IMR-90 (cell line): Measurements from ENCODE around the gene PLSCR5. TPM values are rescaled to one million over a fixed set of nuclear protein-coding genes. Genes with fewer than 3 reads are reported as not detected.

Experiments used
- ATAC-seq: fragments of 200-7000 bp; cut with Tn5 transposase; 2 replicates; pipeline ENCODE4 v1.9.1; 2020; ENCODE audit warnings: low read depth, mild to moderate bottlenecking, moderate library complexity
- BruUV-seq: library from RNA; stranded (reverse); fragments of 400-500 nt; replicated peaks from 2 replicates; lab custom pipeline; 2021; lab: Mats Ljungman, UMichigan
- CTCF ChIA-PET: fragments of 300-600 bp; formaldehyde crosslinking; extraction: SDS; loops from one replicate; lab custom pipeline; 2021; ENCODE audit warnings: antibody characterized with exemption; lab: Yijun Ruan, JAX
- POLR2A ChIA-PET: fragments of 300-600 bp; sonication (Branson Sonifier 250); formaldehyde crosslinking; loops from one replicate; lab custom pipeline; 2022; ENCODE audit warnings: antibody characterized with exemption; ENCODE audit not compliant: unreplicated experiment; lab: Charles Lee
- DNase-seq: peaks from one replicate; pipeline ENCODE4 v3.0.0; 2013
- H2AFZ ChIP-seq: replicated peaks from 2 replicates; pipeline ENCODE3; 2013; ENCODE audit warnings: low read length, mild to moderate bottlenecking; ENCODE audit not compliant: poor library complexity
- H2AK5ac ChIP-seq: 2 replicates; pipeline ENCODE4 v1.6.1; 2013; ENCODE audit warnings: low read depth, low read length, inconsistent platforms
- H2AK9ac ChIP-seq: replicated peaks from 2 replicates; pipeline ENCODE3; 2013; ENCODE audit warnings: mild to moderate bottlenecking, low read depth, low read length, moderate library complexity; ENCODE audit not compliant: poor library complexity
- H2BK120ac ChIP-seq: 2 replicates; pipeline ENCODE4 v1.6.1; 2013; ENCODE audit warnings: low read depth, low read length, inconsistent platforms
- H2BK15ac ChIP-seq: 3 replicates; pipeline ENCODE4 v1.6.1; 2013; ENCODE audit warnings: low read depth, low read length, inconsistent platforms
- H2BK20ac ChIP-seq: 2 replicates; pipeline ENCODE4 v1.6.1; 2013; ENCODE audit warnings: low read depth, mild to moderate bottlenecking, inconsistent platforms, low read length, moderate library complexity
- H2BK5ac ChIP-seq: 2 replicates; pipeline ENCODE4 v1.6.1; 2013; ENCODE audit warnings: mild to moderate bottlenecking, low read depth, low read length, inconsistent platforms; ENCODE audit not compliant: poor library complexity, severe bottlenecking
- H3K14ac ChIP-seq: replicated peaks from 2 replicates; pipeline ENCODE4 v1.6.1; 2013; ENCODE audit warnings: low read depth, low read length, inconsistent platforms
- H3K18ac ChIP-seq: 2 replicates; pipeline ENCODE4 v1.6.1; 2013; ENCODE audit warnings: low read depth, low read length, control low read depth
- H3K23ac ChIP-seq: 2 replicates; pipeline ENCODE4 v1.6.1; 2013; ENCODE audit warnings: low read depth, low read length, inconsistent platforms
- H3K27ac ChIP-seq: 2 replicates; pipeline ENCODE4 v1.5.1; 2013; ENCODE audit warnings: mild to moderate bottlenecking, control low read depth, low read length; ENCODE audit not compliant: insufficient read depth
- H3K27me3 ChIP-seq: 2 replicates; pipeline ENCODE4 v1.6.1; 2013; ENCODE audit warnings: low read length; ENCODE audit not compliant: control insufficient read depth, insufficient read depth
- H3K36me3 ChIP-seq: 2 replicates; pipeline ENCODE4 v1.6.1; 2013; ENCODE audit warnings: low read length, mixed read lengths; ENCODE audit not compliant: control insufficient read depth, insufficient read depth
- H3K4ac ChIP-seq: 2 replicates; pipeline ENCODE4 v1.6.1; 2013; ENCODE audit warnings: low read depth, low read length, inconsistent platforms
- H3K4me1 ChIP-seq: 2 replicates; pipeline ENCODE4 v1.6.1; 2013; ENCODE audit warnings: low read length, mixed read lengths; ENCODE audit not compliant: control insufficient read depth, insufficient read depth
- H3K4me2 ChIP-seq: 2 replicates; pipeline ENCODE4 v1.6.1; 2013; ENCODE audit warnings: low read depth, mild to moderate bottlenecking, control low read depth, low read length, moderate library complexity
- H3K4me3 ChIP-seq: 2 replicates; pipeline ENCODE4 v1.5.1; 2013; ENCODE audit warnings: low read depth, mild to moderate bottlenecking, control low read depth, low read length, moderate library complexity; ENCODE audit not compliant: insufficient read depth
- H3K56ac ChIP-seq: 2 replicates; pipeline ENCODE4 v1.6.1; 2013; ENCODE audit warnings: low read length, inconsistent platforms; ENCODE audit not compliant: insufficient read depth; ENCODE audit errors: extremely low read depth
- H3K79me1 ChIP-seq, 2 experiments: 2 replicates each; pipeline ENCODE4 v1.6.1; 2013; ENCODE audit warnings: low read length in 2 of 2, inconsistent platforms in 1 of 2, low read depth in 1 of 2
- H3K9ac ChIP-seq: 2 replicates; pipeline ENCODE4 v1.6.1; 2013; ENCODE audit warnings: low read depth, low read length, control low read depth
- H3K9me1 ChIP-seq: 2 replicates; pipeline ENCODE4 v1.6.1; 2013; ENCODE audit warnings: low read length, inconsistent platforms; ENCODE audit not compliant: insufficient read depth
- H3K9me3 ChIP-seq: 2 replicates; pipeline ENCODE4 v1.6.1; 2013; ENCODE audit warnings: low read length; ENCODE audit not compliant: control insufficient read depth, insufficient read depth
- H4K20me1 ChIP-seq: 2 replicates; pipeline ENCODE4 v1.6.1; 2013; ENCODE audit warnings: low read length, inconsistent platforms; ENCODE audit not compliant: insufficient read depth
- H4K5ac ChIP-seq: 2 replicates; pipeline ENCODE4 v1.6.1; 2013; ENCODE audit warnings: mild to moderate bottlenecking, low read depth, low read length, control low read depth
- H4K8ac ChIP-seq, 2 experiments: 2 replicates each; pipeline ENCODE4 v1.6.1; 2013; ENCODE audit warnings: low read depth in 2 of 2, low read length in 2 of 2, control low read depth in 1 of 2, inconsistent platforms in 1 of 2
- H4K91ac ChIP-seq: 2 replicates; pipeline ENCODE4 v1.6.1; 2013; ENCODE audit warnings: low read depth, low read length, inconsistent platforms; ENCODE audit not compliant: insufficient read depth
- CEBPB ChIP-seq: IDR thresholded peaks from 2 replicates; pipeline ENCODE4 v1.6.1; 2012; ENCODE audit warnings: low read depth, low read length, improper control_type of control experiment
- CHD1 ChIP-seq: IDR thresholded peaks from 2 replicates; pipeline ENCODE4 v1.6.1; 2012; ENCODE audit warnings: low read depth, low read length, improper control_type of control experiment
- CTCF ChIP-seq: conservative IDR thresholded peaks from 2 replicates; pipeline ENCODE4 v1.5.1; 2012; ENCODE audit warnings: mild to moderate bottlenecking, low read depth, low read length, improper control_type of control experiment
- ELK1 ChIP-seq: fragments of 150-350 bp; IDR thresholded peaks from 2 replicates; pipeline ENCODE4 v1.6.1; 2016; ENCODE audit warnings: low read depth, mild to moderate bottlenecking, low read length, moderate library complexity, borderline replicate concordance
- FOS ChIP-seq: fragments of 150-350 bp; IDR thresholded peaks from 2 replicates; pipeline ENCODE4 v1.6.1; 2016; ENCODE audit warnings: low read depth, low read length
- MAFK ChIP-seq: IDR thresholded peaks from 2 replicates; pipeline ENCODE4 v1.6.1; 2012; ENCODE audit warnings: low read depth, low read length, improper control_type of control experiment
- MAZ ChIP-seq: IDR thresholded peaks from 2 replicates; pipeline ENCODE4 v1.6.1; 2012; ENCODE audit warnings: low read depth, mild to moderate bottlenecking, low read length, improper control_type of control experiment, moderate library complexity, borderline replicate concordance
- NFE2L2 ChIP-seq: fragments of 150-350 bp; IDR thresholded peaks from 2 replicates; pipeline ENCODE4 v1.6.1; 2016; ENCODE audit warnings: low read depth, mild to moderate bottlenecking, low read length
- POLR2A ChIP-seq: IDR thresholded peaks from 2 replicates; pipeline ENCODE4 v1.6.1; 2012; ENCODE audit warnings: mild to moderate bottlenecking, low read depth, low read length
- RAD21 ChIP-seq: IDR thresholded peaks from 2 replicates; pipeline ENCODE4 v1.6.1; 2012; ENCODE audit warnings: low read length, improper control_type of control experiment
- RCOR1 ChIP-seq: IDR thresholded peaks from 2 replicates; pipeline ENCODE4 v1.6.1; 2012; ENCODE audit warnings: mild to moderate bottlenecking, low read length, improper control_type of control experiment; ENCODE audit not compliant: insufficient replicate concordance
- RFX5 ChIP-seq: IDR thresholded peaks from 2 replicates; pipeline ENCODE4 v1.8.0; 2012; ENCODE audit warnings: low read depth, mild to moderate bottlenecking, low read length, moderate library complexity
- SMC3 ChIP-seq: fragments of 150-350 bp; IDR thresholded peaks from 2 replicates; pipeline ENCODE4 v1.6.1; 2016; ENCODE audit warnings: low read depth, mild to moderate bottlenecking, antibody characterized with exemption, low read length, moderate library complexity
- WGBS, 2 experiments: methylation state at CpG; one replicate each; pipeline versions ENCODE4 v1.1.5 to v1.1.7; 2013; ENCODE audit warnings: missing lambda C conversion rate in 2 of 2; ENCODE audit not compliant: insufficient read length in 1 of 2; ENCODE audit errors: extremely low coverage in 2 of 2; 5-methylcytosine and 5-hydroxymethylcytosine counted together
- dilution Hi-C: fragments of 300-500 bp; cut with HindIII; formaldehyde crosslinking; loops from one replicate; pipeline ENCODE4 v1.14.3; 2018; ENCODE audit warnings: low sequenced_read_pairs; ENCODE audit not compliant: unreplicated experiment
- in situ Hi-C: fragments of 300-500 bp; cut with MboI; formaldehyde crosslinking; loops from 3 replicates; pipeline ENCODE4 v1.14.3; 2019; ENCODE audit warnings: low sequenced_read_pairs, inconsistent platforms, mixed read lengths
- intact Hi-C: fragments of 100-400 bp; cut with micrococcal nuclease; formaldehyde crosslinking; loops from 2 replicates; pipeline ENCODE4 v1.10.0; 2022
- polyA plus RNA-seq, 3 experiments: library from polyadenylated mRNA; depleted of rRNA; stranded (reverse); fragments of >200 nt; gene quantifications; 2 replicates each; pipeline ENCODE4 v1.2.3, GENCODE V29; 2012; ENCODE audit warnings: low replicate concordance in 1 of 3
- total RNA-seq: library from RNA; depleted of rRNA; stranded (reverse); fragments of >200 nt; gene quantifications from 2 replicates; pipeline ENCODE4 v1.2.3, GENCODE V29; 2012

Gene PLSCR5
- total and polyA plus RNA-seq, 2 of the 4 experiments (the other 2 are of a cell fraction) = not detected

- CTCF ChIA-PET = no interaction called here
- H2BK120ac ChIP-seq = no peak overlapping the region
- POLR2A ChIA-PET = no interaction called here
Measured at GRCh38 chr3:146546366-146546965, 58.7 kb downstream of the PLSCR5 start.

More at GRCh38 chr3:146546366-146546965, 58.7 kb downstream of the PLSCR5 start:
- intact Hi-C loops = no loop called here
- in situ Hi-C loops = no loop called here
- Histone ChIP-seq H4K8ac (no peak overlapping the region), H3K27ac (no peak overlapping the region), H3K18ac (no peak overlapping the region), H3K9me1 (peaks cover 5% of the 10 kb centered on the region), H2BK5ac (no peak overlapping the region), H2AK9ac (no peak overlapping the region), H3K4me2 (no peak overlapping the region), H3K9ac (no peak overlapping the region), H3K14ac (no peak overlapping the region), H3K4ac (no peak overlapping the region), H2BK15ac (no peak overlapping the region), H4K91ac (no peak overlapping the region), H4K20me1 (no peaks in the 10 kb centered on the region), H3K56ac (no peak overlapping the region), H2AK5ac (no peak overlapping the region), H3K4me3 (no peak overlapping the region), H4K5ac (no peak overlapping the region), H2BK20ac (no peak overlapping the region), H3K79me1 (peaks cover 9 to 25% of the 10 kb centered on the region in 2 experiments), H2AFZ (no peak overlapping the region), H3K4me1 (peaks cover 7% of the 10 kb centered on the region; the same call in 1 of the 2 replicates), H3K36me3 (no peaks in the 10 kb centered on the region; the same call in 1 of the 2 replicates), H3K9me3 (no peaks in the 10 kb centered on the region), H3K27me3 (no peaks in the 10 kb centered on the region), H3K23ac (no peak overlapping the region)
- no TSS peak for BruUV-seq
- no CpG with 5 or more reads among the region's 1 CpG for WGBS, 2 experiments
- ATAC-seq (no peak), DNase-seq (no peak)
- dilution Hi-C loops = no loop called here
- TF ChIP-seq MAFK = no peak
- TF ChIP-seq RCOR1 = no peak
- no peak for TF ChIP-seq ELK1
- no peak for TF ChIP-seq RAD21
- TF ChIP-seq CTCF = no peak
- no peak for TF ChIP-seq POLR2A
- TF ChIP-seq SMC3 = no peak
- TF ChIP-seq RFX5 = no peak
- TF ChIP-seq CHD1 = no peak
- no peak for TF ChIP-seq FOS
- no peak for TF ChIP-seq MAZ
- TF ChIP-seq NFE2L2 = no peak
- TF ChIP-seq CEBPB = no peak
